Mesothelial cell of epicardium (in vitro differentiated cells): ENCODE measurements around the gene SYAP1. TPM values are rescaled to one million over a fixed set of nuclear protein-coding genes. Genes with fewer than 3 reads are reported as not detected.

Source experiments
- DNase-seq, 2 experiments: peaks; one replicate each; pipeline ENCODE4 v3.0.0; 2021; ENCODE audit warnings: low spot score in 2 of 2; ENCODE audit not compliant: unreplicated experiment in 2 of 2
- H3K27ac Mint-ChIP-seq: 2 replicates; pipeline ENCODE4 v1.8.0; 2021; ENCODE audit warnings: mixed read lengths
- H3K27me3 Mint-ChIP-seq: 2 replicates; pipeline ENCODE4 v1.8.0; 2021; ENCODE audit warnings: low read depth, mixed read lengths
- H3K36me3 Mint-ChIP-seq: 2 replicates; pipeline ENCODE4 v1.8.0; 2021; ENCODE audit warnings: mixed read lengths
- H3K4me1 Mint-ChIP-seq: 2 replicates; pipeline ENCODE4 v1.8.0; 2021; ENCODE audit warnings: mixed read lengths
- H3K4me3 Mint-ChIP-seq: 2 replicates; pipeline ENCODE4 v1.8.0; 2021; ENCODE audit warnings: mild to moderate bottlenecking, moderate library complexity, mixed read lengths
- H3K9me3 Mint-ChIP-seq: 2 replicates; pipeline ENCODE4 v1.8.0; 2021; ENCODE audit warnings: mixed read lengths
- CTCF ChIP-seq: fragments of 200-600 bp; sonication (generic); IDR thresholded peaks from one replicate; pipeline ENCODE4 v1.5.0; 2021; ENCODE audit warnings: antibody characterized with exemption; ENCODE audit not compliant: unreplicated experiment
- total RNA-seq: library from RNA; stranded (reverse); gene quantifications from 3 replicates; pipeline ENCODE4 v1.2.1, GENCODE V29; 2021

Gene SYAP1
- total RNA-seq, 1 donor from 2014 or later = 41.1 TPM

GRCh38 chrX:16743604-16744325, 24.4 kb downstream of the SYAP1 start:
- no peak overlapping the region for H3K27ac Mint-ChIP-seq
- no peaks in the 10 kb centered on the region for H3K27me3 Mint-ChIP-seq
- no peak for TF ChIP-seq CTCF
- no peak overlapping the region for H3K4me3 Mint-ChIP-seq
- DNase-seq = no peak
- H3K9me3 Mint-ChIP-seq = no peaks in the 10 kb centered on the region
- peaks cover 34% of the 10 kb centered on the region for H3K36me3 Mint-ChIP-seq
- H3K4me1 Mint-ChIP-seq = no peaks in the 10 kb centered on the region

- Mint-ChIP-seq H3K27ac (no peak overlapping the region), H3K4me1 (no peaks in the 10 kb centered on the region), H3K36me3 (peaks cover 39% of the 10 kb centered on the region), H3K9me3 (no peaks in the 10 kb centered on the region), H3K27me3 (no peaks in the 10 kb centered on the region), H3K4me3 (no peak overlapping the region)
- no peak for DNase-seq
- no peak for TF ChIP-seq CTCF
These were observed 25.7 kb downstream of the SYAP1 start for GRCh38 chrX:16745102-16745501.

- no peak overlapping the region for H3K4me3 Mint-ChIP-seq
- H3K4me1 Mint-ChIP-seq = no peaks in the 10 kb centered on the region
- H3K9me3 Mint-ChIP-seq = no peaks in the 10 kb centered on the region
- TF ChIP-seq CTCF = no peak
- no peaks in the 10 kb centered on the region for H3K27me3 Mint-ChIP-seq
- no peak for DNase-seq
- H3K27ac Mint-ChIP-seq = no peak overlapping the region
- peaks cover 42% of the 10 kb centered on the region for H3K36me3 Mint-ChIP-seq
These were observed 26.2 kb downstream of the SYAP1 start for GRCh38 chrX:16745659-16746058.

GRCh38 chrX:16748425-16748824, 29.0 kb downstream of the SYAP1 start:
- Mint-ChIP-seq H3K27ac (no peak overlapping the region), H3K4me3 (no peak overlapping the region), H3K4me1 (no peaks in the 10 kb centered on the region), H3K36me3 (peaks cover 40% of the 10 kb centered on the region), H3K27me3 (no peaks in the 10 kb centered on the region), H3K9me3 (no peaks in the 10 kb centered on the region)
- no peak for DNase-seq
- TF ChIP-seq CTCF = no peak

- peaks cover 4% of the 10 kb centered on the region for H3K4me1 Mint-ChIP-seq
- no peak for TF ChIP-seq CTCF
- DNase-seq = no peak
- no peak overlapping the region for H3K4me3 Mint-ChIP-seq
- no peaks in the 10 kb centered on the region for H3K9me3 Mint-ChIP-seq
- H3K36me3 Mint-ChIP-seq = peaks cover 36% of the 10 kb centered on the region
- no peaks in the 10 kb centered on the region for H3K27me3 Mint-ChIP-seq
- no peak overlapping the region for H3K27ac Mint-ChIP-seq
These were observed 30.7 kb downstream of the SYAP1 start for GRCh38 chrX:16750136-16750535.
